A549 (cell line): Measurements from ENCODE around the gene KLHL36. TPM values are rescaled to one million over a fixed set of nuclear protein-coding genes. Genes with fewer than 3 reads are reported as not detected.

Experiments used
- ATAC-seq, 2 experiments: fragments of 200-7000 bp in 1 of 2; fragments of >200 bp in 1 of 2; cut with Nextera tagmentation in 1 of 2; cut with Tn5 transposase in 1 of 2; 3 replicates each; pipeline versions ENCODE4 v1.8.0 to v1.9.1; 2018 to 2020; ENCODE audit warnings: mild to moderate bottlenecking in 1 of 2, moderate library complexity in 1 of 2
- CTCF ChIA-PET: fragments of 300-600 bp; sonication (Branson Sonifier 250); formaldehyde crosslinking; extraction: SDS; loops from one replicate; lab custom pipeline; 2021; ENCODE audit warnings: antibody characterized with exemption, inconsistent platforms; lab: Yijun Ruan, JAX
- POLR2A ChIA-PET: fragments of 350-600 bp; formaldehyde crosslinking; extraction: SDS; loops from one replicate; lab custom pipeline; 2021; ENCODE audit warnings: antibody characterized with exemption, inconsistent platforms; lab: Yijun Ruan, JAX
- DNase-seq, 2 experiments: peaks; one replicate each; pipeline versions ENCODE4 v3.0.0 to v3.0.0-alpha.2; 2011 to 2016; ENCODE audit warnings: low read depth in 1 of 2, low spot score in 1 of 2
- FAIRE-seq: peaks from 2 replicates; lab custom pipeline; 2011; peaks lifted over from hg19 to GRCh38; lab: Jason Lieb, UNC
- H3K27ac ChIP-seq, 2 experiments: fragments of >200 bp; sonication (Bioruptor Twin); formaldehyde crosslinking; 3 replicates each; pipeline ENCODE4 v1.5.1; 2016 to 2017
- H3K4me1 ChIP-seq: fragments of >200 bp; sonication (Bioruptor Twin); formaldehyde crosslinking; 3 replicates; pipeline ENCODE4 v1.6.1; 2016
- H3K4me2 ChIP-seq: fragments of >200 bp; sonication (Bioruptor Twin); formaldehyde crosslinking; 3 replicates; pipeline ENCODE4 v1.6.1; 2016
- H3K4me3 ChIP-seq: fragments of >200 bp; sonication (Bioruptor Twin); formaldehyde crosslinking; 3 replicates; pipeline ENCODE4 v1.5.1; 2016
- H3K9me3 ChIP-seq: fragments of >200 bp; sonication (Bioruptor Twin); formaldehyde crosslinking; 3 replicates; pipeline ENCODE4 v1.6.1; 2016
- ATOH8 ChIP-seq: fragments of 250-450 bp; sonication (Bioruptor Pico); IDR thresholded peaks from 2 replicates; pipeline ENCODE4 v1.5.0; 2020; ENCODE audit warnings: low read depth, mild to moderate bottlenecking, moderate library complexity
- EP300 ChIP-seq, 2 experiments: fragments of >200 bp; sonication (Bioruptor Twin); formaldehyde crosslinking; IDR thresholded peaks; 2 replicates in 1 of 2; 3 replicates in 1 of 2; pipeline ENCODE4 v1.6.1; 2016 to 2017
- FOSB ChIP-seq: fragments of 250-450 bp; sonication (Bioruptor Pico); IDR thresholded peaks from 2 replicates; pipeline ENCODE4 v1.5.0; 2020; ENCODE audit warnings: mild to moderate bottlenecking, moderate library complexity
- FOXS1 ChIP-seq: fragments of 250-450 bp; sonication (Bioruptor Pico); IDR thresholded peaks from 2 replicates; pipeline ENCODE4 v1.5.0; 2020; ENCODE audit warnings: mild to moderate bottlenecking, moderate library complexity
- HOXB13 ChIP-seq: fragments of 250-450 bp; sonication (Bioruptor Pico); IDR thresholded peaks from 2 replicates; pipeline ENCODE4 v1.5.0; 2020; ENCODE audit warnings: low read depth, mild to moderate bottlenecking, moderate library complexity
- JUN ChIP-seq, 2 experiments: fragments of >200 bp; sonication (Bioruptor Twin); formaldehyde crosslinking; IDR thresholded peaks; 2 replicates in 1 of 2; 3 replicates in 1 of 2; pipeline ENCODE4 v1.6.1; 2016 to 2017
- MAFK ChIP-seq: fragments of 450-650 bp; IDR thresholded peaks from 2 replicates; pipeline ENCODE4 v1.6.1; 2014; ENCODE audit not compliant: partially characterized antibody
- MAX ChIP-seq: IDR thresholded peaks from 2 replicates; pipeline ENCODE4 v1.6.1; 2012
- MYC ChIP-seq: IDR thresholded peaks from 2 replicates; pipeline ENCODE4 v1.6.1; 2012; ENCODE audit warnings: mild to moderate bottlenecking, inconsistent platforms, low read length, improper control_type of control experiment, borderline replicate concordance
- NR3C1 ChIP-seq: fragments of >200 bp; sonication (Bioruptor Twin); formaldehyde crosslinking; IDR thresholded peaks from 3 replicates; pipeline ENCODE4 v1.6.1; 2017
- PHF8 ChIP-seq: fragments of 200-600 bp; sonication (generic); IDR thresholded peaks from 2 replicates; pipeline ENCODE4 v1.6.1; 2016; ENCODE audit warnings: low read depth, mild to moderate bottlenecking, antibody characterized with exemption, moderate library complexity, borderline replicate concordance
- POLR2A ChIP-seq: IDR thresholded peaks from 2 replicates; pipeline ENCODE4 v1.6.1; 2012; ENCODE audit warnings: mild to moderate bottlenecking, low read length
- REST ChIP-seq: fragments of 200-600 bp; sonication (generic); IDR thresholded peaks from 2 replicates; pipeline ENCODE4 v1.6.1; 2016; ENCODE audit warnings: antibody characterized with exemption, mild to moderate bottlenecking, moderate library complexity
- RFX5 ChIP-seq: fragments of 450-650 bp; IDR thresholded peaks from 2 replicates; pipeline ENCODE4 v1.7.1; 2014; ENCODE audit warnings: antibody characterized with exemption, mild to moderate bottlenecking, moderate library complexity
- TP53 ChIP-seq: fragments of 250-450 bp; sonication (Bioruptor Pico); IDR thresholded peaks from 2 replicates; pipeline ENCODE4 v1.5.0; 2021; ENCODE audit warnings: mild to moderate bottlenecking, moderate library complexity
- USF2 ChIP-seq: fragments of 450-650 bp; IDR thresholded peaks from 2 replicates; pipeline ENCODE4 v1.6.1; 2014; ENCODE audit warnings: antibody characterized with exemption
- ZFP36 ChIP-seq: fragments of 450-650 bp; IDR thresholded peaks from 2 replicates; pipeline ENCODE4 v1.6.1; 2014; ENCODE audit warnings: borderline replicate concordance; ENCODE audit not compliant: partially characterized antibody
- WGBS: methylation state at CpG from one replicate; pipeline ENCODE4 v1.1.6; 2017; ENCODE audit errors: missing lambda C conversion rate; 5-methylcytosine and 5-hydroxymethylcytosine counted together
- polyA plus RNA-seq, 4 experiments: library from polyadenylated mRNA; depleted of rRNA in 3 of 4; stranded (reverse); fragments of >200 nt; fragmentation: RNase III in 1 of 4; extraction: RNeasy Plus Mini Kit Qiagen cat#74134 plus additional on column Dnase treatment in 1 of 4; gene quantifications; 2 replicates in 3 of 4; 3 replicates in 1 of 4; pipeline ENCODE4 v1.2.3, GENCODE V29; 2011 to 2017

Gene KLHL36
- polyA plus RNA-seq, 2 of the 4 experiments (the other 2 are of a cell fraction): 20.0 to 21.0 TPM

DNA sequence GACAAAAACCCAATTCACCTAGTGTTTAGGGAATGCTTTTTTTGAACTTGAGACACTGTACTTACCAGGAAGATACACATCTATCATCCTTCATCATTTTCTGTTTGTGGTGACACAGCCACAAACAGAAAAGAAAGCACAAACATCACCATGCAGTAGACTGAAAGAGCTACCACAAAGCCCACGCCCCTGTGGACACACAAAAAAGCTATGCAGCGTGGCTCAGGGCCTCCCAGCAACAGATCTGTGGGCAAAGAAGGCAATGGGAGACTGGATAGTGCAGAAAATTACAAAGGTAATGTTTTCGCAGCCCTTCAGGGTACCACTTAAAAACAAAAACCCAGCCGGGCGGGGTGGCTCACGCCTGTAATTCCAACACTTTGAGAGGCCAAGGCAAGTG is 40.0 kb upstream of the KLHL36 start:
- POLR2A ChIA-PET: interaction anchor here (1.3 kb wide), 1 partner anchor 10 kb away, joined by 5 read pairs; the partner anchor contains the start of gene COTL1
- Histone ChIP-seq H3K4me2 (no peak overlapping the region), H3K9me3 (0 out of 3 replicates have a peak, but pooled peaks cover 3% of the 10 kb centered on the region)
- DNase-seq (no peak), FAIRE-seq (no peak)
- TF ChIP-seq HOXB13 (CRISPR knock-in tag) (no peak), MAFK (no peak), MAX (no peak), REST (no peak), EP300 (IDR thresholded peaks at IDR 0.05) (no peak), MYC (no peak), PHF8 (no peak), ZFP36 (no peak), NR3C1 (no peak), JUN (IDR thresholded peaks at IDR 0.05) (no peak)
- TF ChIP-seq, all 56 proteins: peak for 0
- Histone ChIP-seq H3K4me3 (no peak overlapping the region), H3K4me1 (peaks cover 22% of the 10 kb centered on the region), H3K27ac (peak overlapping the region in 1 of 2 experiments; percentile 3; a peak in 1 of 6 replicates)
- CTCF ChIA-PET: interaction anchor here (1.5 kb wide), 2 partner anchors 10 to 24 kb away, joined by 3 to 4 read pairs; no protein-coding TSS in a partner anchor
- ATAC-seq: no peak
- 91% methylated on average over 6 of the region's 6 CpGs for WGBS

- Histone ChIP-seq H3K27ac (no peak overlapping the region), H3K4me1 (peaks cover 18% of the 10 kb centered on the region), H3K4me2 (no peak overlapping the region), H3K4me3 (no peak overlapping the region), H3K9me3 (0 out of 3 replicates have a peak, but pooled peaks cover 3% of the 10 kb centered on the region)
- ATAC-seq (no peak), FAIRE-seq (no peak), DNase-seq (no peak)
- CTCF ChIA-PET: interaction anchor here (1.9 kb wide), 1 partner anchor 103 kb away, joined by 6 read pairs; no protein-coding TSS in a partner anchor
- POLR2A ChIA-PET: no interaction called here
- WGBS: 95% methylated on average over 6 of the region's 6 CpGs
- TF ChIP-seq RFX5 (no peak), FOSB (CRISPR knock-in tag) (no peak)
- TF ChIP-seq, all 56 proteins: peak for 0
These were observed 38.6 kb upstream of the KLHL36 start for GRCh38 chr16:84609563-84610177.

DNA sequence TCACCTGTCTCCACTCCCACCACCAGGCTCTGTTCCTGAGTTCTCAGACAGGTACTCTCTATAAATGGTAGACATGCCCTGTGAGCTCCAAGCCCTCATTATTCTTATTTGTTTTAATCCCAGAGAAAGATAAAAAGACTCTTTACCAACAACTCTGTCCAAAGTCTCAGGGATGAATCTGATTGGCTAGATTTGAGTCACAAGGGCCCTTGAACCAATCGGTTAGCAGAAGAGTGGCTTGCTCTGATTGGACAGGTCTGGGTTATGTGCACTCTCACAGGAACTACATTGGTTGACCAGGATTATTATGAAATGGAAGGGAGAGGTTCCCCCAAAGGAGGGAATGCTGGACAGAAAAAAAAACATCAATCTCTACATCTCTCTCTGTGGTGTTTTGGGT is 37.9 kb upstream of the KLHL36 start:
- H3K27ac ChIP-seq: no peak overlapping the region
- WGBS: 100% methylated on average over 1 of the region's 1 CpG
- ChIA-PET CTCF (interaction anchor here (1.9 kb wide), 1 partner anchor 104 kb away, joined by 6 read pairs; no protein-coding TSS in a partner anchor), POLR2A (no interaction called here)
- DNase-seq (peak; percentile 45 to 51), ATAC-seq (peak in 1 of 2 experiments; percentile 41; a peak in 3 of 6 replicates), FAIRE-seq (no peak)
- H3K4me1 ChIP-seq: peaks cover 20% of the 10 kb centered on the region
- TF ChIP-seq TP53 (CRISPR knock-in tag) (no peak), JUN (IDR thresholded peaks at IDR 0.05) (no peak), FOXS1 (CRISPR knock-in tag) (no peak), ATOH8 (no peak), POLR2A (no peak), USF2 (peak; percentile 73)
- no peak overlapping the region for H3K4me3 ChIP-seq
- H3K4me2 ChIP-seq: no peak overlapping the region
- H3K9me3 ChIP-seq: 0 out of 3 replicates have a peak, but pooled peaks cover 3% of the 10 kb centered on the region
